GM18873 (cell line): ENCODE measurements around the gene APBA2.
"Not testable (repeated sequence)": the region's sequence is repeated elsewhere in the genome, so short reads cannot be mapped to it uniquely, and the experiment has no call there.

Experiments
- ATAC-seq: cut with Tn5 transposase; IDR thresholded peaks from one replicate; pipeline ENCODE4 v1.9.1; 2021; ENCODE audit warnings: mild to moderate bottlenecking, moderate library complexity, moderate number of reproducible peaks; ENCODE audit not compliant: unreplicated experiment, low FRiP score

The APBA2 gene

GRCh38 chr15:28876845-28877185 is 9.0 kb upstream of the APBA2 start:
- no peak for ATAC-seq

GRCh38 chr15:28878209-28878608 is 7.6 kb upstream of the APBA2 start:
- ATAC-seq, result no peak

- no peak for ATAC-seq
These were observed 6.2 kb upstream of the APBA2 start for GRCh38 chr15:28879551-28879950.

GRCh38 chr15:28880680-28881079 is 5.1 kb upstream of the APBA2 start:
- no peak for ATAC-seq

GRCh38 chr15:28881170-28881569 is 4.6 kb upstream of the APBA2 start:
- ATAC-seq, result no peak

GRCh38 chr15:28881600-28881999 is 4.2 kb upstream of the APBA2 start:
- ATAC-seq, result no peak

GRCh38 chr15:28884151-28884940 is 1.4 kb upstream of the APBA2 start:
- ATAC-seq, result no peak

- ATAC-seq, result no peak
These were observed 595 bp upstream of the APBA2 start for GRCh38 chr15:28885128-28885629.

GRCh38 chr15:28886431-28887338 is 911 bp downstream of the APBA2 start:
- no peak for ATAC-seq

GRCh38 chr15:28887339-28888174 is 1.8 kb downstream of the APBA2 start:
- ATAC-seq, result no peak

GRCh38 chr15:28888302-28888894 is 2.6 kb downstream of the APBA2 start:
- no peak for ATAC-seq

GRCh38 chr15:28888900-28889299 is 3.1 kb downstream of the APBA2 start:
- no peak for ATAC-seq

- ATAC-seq, result no peak
These were observed 3.6 kb downstream of the APBA2 start for GRCh38 chr15:28889346-28889745.

- ATAC-seq, result not testable (repeated sequence)
These were observed 4.1 kb downstream of the APBA2 start for GRCh38 chr15:28889871-28890270.

GRCh38 chr15:28890291-28890690 is 4.5 kb downstream of the APBA2 start:
- not testable (repeated sequence) for ATAC-seq

- ATAC-seq, result no peak
These were observed 5.1 kb downstream of the APBA2 start for GRCh38 chr15:28890711-28891495.

GRCh38 chr15:28891588-28891987 is 5.8 kb downstream of the APBA2 start:
- no peak for ATAC-seq

- ATAC-seq, result no peak
These were observed 7.2 kb downstream of the APBA2 start for GRCh38 chr15:28892789-28893610.

- no peak for ATAC-seq
These were observed 8.9 kb downstream of the APBA2 start for GRCh38 chr15:28894631-28895030.
